AG09309 (cell line): ENCODE measurements around the gene S100A5.
"Not testable (repeated sequence)": the region's sequence is repeated elsewhere in the genome, so short reads cannot be mapped to it uniquely, and the experiment has no call there.

ENCODE experiments used
- DNase-seq: peaks from one replicate; pipeline ENCODE4 v3.0.0-alpha.2; 2010; ENCODE audit warnings: low read depth
- H3K4me3 ChIP-seq: 2 replicates; pipeline ENCODE4 v1.5.1; 2011; ENCODE audit warnings: mild to moderate bottlenecking, low read depth, low read length, moderate library complexity; ENCODE audit not compliant: control insufficient read depth
- TF ChIP-seq, protein P1 (sequence below): IDR thresholded peaks from 2 replicates; pipeline ENCODE4 v1.5.1; 2011; ENCODE audit warnings: mild to moderate bottlenecking, low read depth, low read length, inconsistent platforms; ENCODE audit not compliant: insufficient read depth, control insufficient read depth; ENCODE audit errors: missing control alignments

S100A5 gene

DNA sequence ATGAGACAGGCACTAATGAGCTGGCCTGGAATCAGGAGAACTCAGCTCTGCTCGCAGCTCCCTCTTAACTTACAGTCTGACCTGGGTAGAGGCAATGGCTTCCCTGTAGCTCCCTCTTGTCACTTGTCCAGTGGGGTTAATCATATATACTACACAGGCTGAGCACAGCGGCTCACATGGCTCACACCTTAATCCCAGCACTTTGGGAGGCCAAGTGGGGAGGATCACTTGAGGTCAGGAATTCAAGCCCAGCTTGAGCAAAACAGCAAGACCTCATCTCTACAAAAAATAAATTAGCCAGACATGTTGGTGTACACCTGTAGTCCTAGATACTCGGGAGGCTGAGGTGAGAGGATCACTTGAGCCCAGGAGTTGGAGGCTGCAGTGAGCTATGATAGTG lies 9.1 kb downstream of the S100A5 start:
- no peak overlapping the region for H3K4me3 ChIP-seq
- TF ChIP-seq, protein P1, sequence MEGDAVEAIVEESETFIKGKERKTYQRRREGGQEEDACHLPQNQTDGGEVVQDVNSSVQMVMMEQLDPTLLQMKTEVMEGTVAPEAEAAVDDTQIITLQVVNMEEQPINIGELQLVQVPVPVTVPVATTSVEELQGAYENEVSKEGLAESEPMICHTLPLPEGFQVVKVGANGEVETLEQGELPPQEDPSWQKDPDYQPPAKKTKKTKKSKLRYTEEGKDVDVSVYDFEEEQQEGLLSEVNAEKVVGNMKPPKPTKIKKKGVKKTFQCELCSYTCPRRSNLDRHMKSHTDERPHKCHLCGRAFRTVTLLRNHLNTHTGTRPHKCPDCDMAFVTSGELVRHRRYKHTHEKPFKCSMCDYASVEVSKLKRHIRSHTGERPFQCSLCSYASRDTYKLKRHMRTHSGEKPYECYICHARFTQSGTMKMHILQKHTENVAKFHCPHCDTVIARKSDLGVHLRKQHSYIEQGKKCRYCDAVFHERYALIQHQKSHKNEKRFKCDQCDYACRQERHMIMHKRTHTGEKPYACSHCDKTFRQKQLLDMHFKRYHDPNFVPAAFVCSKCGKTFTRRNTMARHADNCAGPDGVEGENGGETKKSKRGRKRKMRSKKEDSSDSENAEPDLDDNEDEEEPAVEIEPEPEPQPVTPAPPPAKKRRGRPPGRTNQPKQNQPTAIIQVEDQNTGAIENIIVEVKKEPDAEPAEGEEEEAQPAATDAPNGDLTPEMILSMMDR: no peak
- DNase-seq: no peak

DNA sequence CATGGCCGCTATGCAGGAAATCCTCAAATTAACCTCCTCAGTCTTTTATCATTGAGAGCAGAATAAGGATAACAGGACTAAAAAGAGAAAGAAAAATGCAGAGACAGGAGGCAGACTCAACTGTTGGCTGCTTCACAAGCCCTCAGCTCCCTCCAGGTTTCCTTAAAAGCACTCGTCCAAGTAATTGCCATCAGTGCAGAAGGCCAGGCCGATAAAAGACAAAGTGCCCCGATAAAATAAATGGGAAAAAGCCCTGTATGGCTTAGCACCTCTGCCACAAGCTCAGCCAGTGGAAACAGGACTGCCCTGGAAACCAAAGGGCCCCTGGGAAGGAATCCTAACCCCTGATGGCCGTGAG lies 13.1 kb downstream of the S100A5 start:
- TF ChIP-seq, protein P1: no peak
- no peak for DNase-seq
- no peak overlapping the region for H3K4me3 ChIP-seq

DNA sequence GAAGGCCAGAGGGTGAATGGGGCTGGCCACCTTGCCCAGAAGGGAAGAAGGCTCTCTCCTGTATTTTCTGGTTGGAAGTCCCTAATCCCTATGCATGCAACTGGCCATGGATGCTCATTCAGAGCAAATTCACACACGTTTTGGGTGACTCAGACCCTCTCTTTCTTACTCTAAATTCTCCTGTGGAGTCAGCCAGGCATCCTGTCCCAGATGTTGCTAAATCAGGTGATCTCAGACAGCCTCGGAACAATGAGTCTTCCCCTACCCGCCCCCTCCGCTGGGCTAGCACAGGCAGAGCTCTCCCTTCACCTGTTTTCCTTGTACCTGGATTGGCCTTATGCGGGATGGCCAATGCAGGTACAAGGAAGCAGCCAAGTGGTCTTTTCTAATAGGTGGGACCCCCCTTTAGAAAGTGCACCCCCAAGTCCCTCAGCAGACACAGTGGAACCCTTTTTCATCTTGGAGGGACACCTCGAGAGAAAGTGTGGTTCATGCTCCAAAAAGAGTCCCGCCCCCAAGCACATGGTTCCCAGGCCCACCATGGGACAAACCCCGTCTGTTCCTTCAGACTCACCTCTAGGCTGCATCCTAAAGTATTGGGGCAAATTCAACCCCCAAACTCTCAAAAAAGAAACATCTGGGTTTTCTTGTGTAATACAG lies 13.6 kb downstream of the S100A5 start:
- no peak overlapping the region for H3K4me3 ChIP-seq
- DNase-seq: no peak
- TF ChIP-seq, protein P1: no peak

DNA sequence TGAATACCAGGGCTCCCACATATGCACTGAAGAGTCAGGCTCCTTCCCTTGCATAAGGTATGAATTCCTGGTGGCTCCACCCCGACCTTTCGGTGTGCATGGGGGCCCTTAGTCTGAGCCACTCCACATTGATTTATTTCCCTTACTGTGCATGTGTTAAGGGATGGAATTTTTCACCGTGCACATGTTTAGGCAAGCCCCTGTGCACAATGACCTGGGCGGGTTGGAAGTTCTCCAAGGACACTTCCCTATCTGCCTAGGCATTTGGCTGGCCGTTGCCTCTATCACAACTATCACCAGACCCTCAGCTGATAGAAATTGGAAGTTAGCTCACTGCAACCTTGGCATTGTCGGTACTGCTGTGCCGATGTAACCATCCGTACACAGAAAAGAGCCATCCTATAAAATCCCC lies 14.6 kb downstream of the S100A5 start:
- TF ChIP-seq, protein P1: no peak
- DNase-seq: no peak
- no peak overlapping the region for H3K4me3 ChIP-seq

DNA sequence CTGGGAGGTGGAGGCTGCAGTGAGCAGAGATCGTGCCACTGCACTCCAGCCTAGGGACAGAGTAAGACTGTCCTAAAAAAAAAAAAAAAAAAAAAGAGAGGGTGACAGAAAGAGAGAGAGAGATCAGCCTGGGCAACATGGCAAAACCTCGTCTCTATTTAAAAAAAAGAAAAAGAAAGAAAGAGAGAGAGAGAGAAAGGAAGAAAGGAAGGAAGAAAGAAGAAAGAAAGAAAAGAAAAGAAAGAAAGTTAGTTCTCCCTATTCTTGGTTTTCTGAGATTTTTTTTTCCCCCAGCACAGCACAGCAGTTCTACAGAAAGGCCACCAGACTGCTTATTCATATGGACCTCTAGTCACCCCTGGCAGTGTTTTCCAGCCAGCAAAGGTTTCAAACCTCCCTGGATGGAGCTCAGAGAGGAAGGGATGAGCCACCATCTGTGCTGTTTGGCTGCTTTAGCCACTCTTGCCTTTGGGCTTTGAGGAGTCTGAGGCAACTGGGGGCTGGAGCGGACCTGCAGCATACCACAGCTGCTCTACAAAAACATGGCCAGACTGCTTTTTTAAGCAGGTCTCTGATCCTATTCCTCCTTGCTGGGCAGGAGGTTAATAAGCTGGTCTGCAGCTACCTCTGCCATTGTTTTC lies 15.5 kb downstream of the S100A5 start:
- no peak for DNase-seq
- TF ChIP-seq, protein P1: peak; percentile 2

DNA sequence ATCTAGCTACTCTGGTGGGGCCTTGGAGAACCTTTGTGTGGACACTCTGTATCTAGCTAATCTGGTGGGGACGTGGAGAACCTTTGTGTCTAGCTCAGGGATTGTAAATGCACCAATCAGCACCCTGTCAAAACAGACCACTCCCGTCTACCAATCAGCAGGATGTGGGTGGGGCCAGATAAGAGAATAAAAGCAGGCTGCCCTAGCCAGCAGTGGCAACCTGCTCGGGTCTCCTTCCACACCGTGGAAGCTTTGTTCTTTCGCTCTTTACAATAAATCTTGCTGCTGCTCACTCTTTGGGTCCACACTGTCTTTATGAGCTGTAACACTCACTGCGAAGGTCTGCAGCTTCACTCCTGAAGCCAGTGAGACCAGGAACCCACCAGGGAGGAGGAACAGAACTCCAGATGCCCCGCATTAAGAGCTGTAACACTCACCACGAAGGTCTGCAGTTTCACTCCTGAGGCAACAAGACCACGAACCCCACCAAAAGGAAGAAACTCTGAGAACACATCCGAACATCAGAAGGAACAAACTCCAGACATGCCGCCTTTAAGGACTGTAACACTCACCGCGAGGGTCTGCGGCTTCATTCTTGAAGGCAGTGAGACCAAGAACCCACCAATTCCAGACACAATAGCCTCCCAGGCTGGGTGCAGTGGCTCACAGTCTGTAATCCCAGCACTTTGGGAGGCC lies 18.2 kb downstream of the S100A5 start:
- DNase-seq, H3K4me3 ChIP-seq: not testable (repeated sequence)

More for the DNA sequence above, 15.5 kb downstream of the S100A5 start:
- no peak overlapping the region for H3K4me3 ChIP-seq

DNA sequence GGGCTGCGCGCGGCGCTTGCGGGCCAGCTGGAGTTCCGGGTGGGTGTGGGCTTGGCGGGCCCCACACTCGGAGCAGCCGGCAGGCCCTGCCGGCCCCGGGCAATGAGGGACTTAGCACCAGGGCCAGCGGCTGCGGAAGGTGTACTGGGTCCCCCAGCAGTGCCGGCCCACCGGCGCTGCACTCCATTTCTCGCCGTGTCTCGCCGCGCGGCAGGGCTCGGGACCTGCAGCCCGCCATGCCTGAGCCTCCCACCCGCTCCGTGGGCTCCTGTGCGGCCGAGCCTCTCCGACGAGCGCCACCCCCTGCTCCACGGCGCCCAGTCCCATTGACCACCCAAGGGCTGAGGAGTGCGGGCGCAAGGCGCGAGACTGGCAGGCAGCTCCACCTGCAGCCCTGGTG lies 18.9 kb downstream of the S100A5 start:
- not testable (repeated sequence) for DNase-seq, H3K4me3 ChIP-seq
